VCaP (cell line): Measurements from ENCODE around the gene KRT82.

Experiments used
- H3K27ac ChIP-seq: fragments of 450-650 bp; 2 replicates; pipeline ENCODE4 v1.5.1; 2017
- CTCF ChIP-seq: fragments of 450-650 bp; conservative IDR thresholded peaks from 2 replicates; pipeline ENCODE4 v1.5.1; 2017; ENCODE audit warnings: mild to moderate bottlenecking, moderate library complexity

The KRT82 gene

DNA sequence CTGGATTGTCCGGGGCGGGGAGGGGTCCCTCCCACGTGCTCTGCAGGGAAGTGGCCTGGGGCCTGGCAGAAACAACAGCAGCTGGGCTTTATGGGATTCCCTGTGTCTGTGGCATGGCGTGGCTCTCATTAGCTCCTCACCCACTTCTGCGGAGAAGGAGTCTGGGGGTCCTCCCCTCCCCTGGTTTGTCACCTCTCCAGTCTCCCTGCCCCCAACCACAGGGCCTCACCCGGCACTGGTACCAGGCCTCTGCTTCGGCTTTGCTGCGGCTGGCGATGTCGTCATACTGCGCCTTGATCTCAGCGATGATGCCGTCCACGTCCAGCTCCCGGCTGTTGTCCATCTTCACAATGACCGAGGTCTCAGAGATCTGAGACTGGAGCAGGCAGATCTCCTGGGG is 6.4 kb downstream of the KRT82 start:
- H3K27ac ChIP-seq: no peak overlapping the region
- TF ChIP-seq CTCF: no peak

DNA sequence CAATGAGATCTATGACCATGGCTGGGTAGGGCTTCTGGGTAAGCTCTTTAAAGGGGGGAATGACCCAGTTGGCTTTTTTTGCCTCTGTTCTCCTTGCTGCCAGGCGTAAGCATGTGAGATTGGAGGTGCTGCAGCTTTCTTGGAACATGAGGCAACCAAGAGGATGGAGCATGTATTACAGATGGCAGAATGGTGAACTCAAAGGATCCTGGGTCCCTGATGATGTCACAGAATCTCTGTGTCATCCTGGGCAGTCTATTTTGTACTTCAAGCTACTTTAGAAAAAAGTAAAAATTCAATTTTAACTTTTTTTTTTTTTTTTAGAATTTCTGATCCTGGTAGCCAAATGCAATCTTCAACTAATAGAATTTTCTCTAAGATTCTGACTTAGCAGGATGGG is 8.0 kb downstream of the KRT82 start:
- no peak overlapping the region for H3K27ac ChIP-seq
- TF ChIP-seq CTCF: no peak

DNA sequence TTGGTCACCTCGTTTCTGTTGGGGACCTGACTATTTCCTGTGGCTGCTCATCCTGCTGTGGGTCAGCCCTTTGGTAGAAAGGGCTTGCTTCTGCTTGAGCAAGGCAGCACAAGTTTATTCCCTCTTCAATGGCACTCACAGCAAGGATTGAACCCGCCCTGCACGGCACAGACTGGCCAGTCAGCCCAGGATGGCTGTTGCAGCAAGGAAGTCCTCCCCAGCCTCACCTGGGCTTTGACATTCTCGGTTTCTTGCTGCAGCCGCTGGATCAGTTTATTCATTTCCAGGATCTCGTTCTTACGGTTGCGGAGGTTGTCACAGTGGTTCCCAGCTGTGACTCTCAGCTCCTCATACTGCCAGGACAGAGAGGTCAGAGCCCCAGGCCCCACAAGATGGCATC is 9.5 kb downstream of the KRT82 start:
- no peak for TF ChIP-seq CTCF
- no peak overlapping the region for H3K27ac ChIP-seq

DNA sequence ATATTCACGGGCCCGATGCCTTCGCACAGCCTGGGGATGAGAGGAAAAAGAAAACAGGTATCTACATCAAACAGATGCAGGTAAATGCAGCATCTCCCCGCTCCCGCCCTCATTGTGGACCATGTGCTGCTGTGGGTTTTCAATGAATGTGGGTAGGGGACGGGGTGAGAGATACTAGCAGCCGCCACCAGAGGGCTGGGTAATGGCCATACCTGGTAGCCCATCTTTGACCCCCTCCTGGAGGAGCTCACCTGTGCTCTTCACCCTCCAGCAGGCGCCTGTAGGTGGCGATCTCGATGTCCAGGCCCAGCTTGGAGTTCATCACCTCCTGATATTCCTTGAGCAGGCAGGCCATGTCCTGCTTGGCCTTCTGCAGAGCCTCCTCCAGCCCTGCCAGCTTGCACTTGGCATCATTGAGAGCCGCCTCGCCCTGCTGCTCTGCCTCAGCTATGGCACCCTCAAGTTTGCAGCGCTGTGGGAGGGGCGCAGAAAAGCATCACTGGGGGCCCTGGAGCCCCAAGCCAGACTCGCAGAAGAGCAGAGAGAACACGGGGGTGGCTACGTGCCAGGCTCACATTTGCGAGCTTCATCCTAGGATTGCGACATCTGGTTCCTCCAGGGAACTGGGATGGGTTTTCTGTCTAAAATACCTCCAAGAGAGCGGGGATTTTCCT is 10.2 kb downstream of the KRT82 start:
- TF ChIP-seq CTCF: peak; percentile 68
- no peak overlapping the region for H3K27ac ChIP-seq

- H3K27ac ChIP-seq: no peak overlapping the region
- no peak for TF ChIP-seq CTCF
Observed at GRCh38 chr12:52394836-52395405, 11.2 kb downstream of the KRT82 start.

DNA sequence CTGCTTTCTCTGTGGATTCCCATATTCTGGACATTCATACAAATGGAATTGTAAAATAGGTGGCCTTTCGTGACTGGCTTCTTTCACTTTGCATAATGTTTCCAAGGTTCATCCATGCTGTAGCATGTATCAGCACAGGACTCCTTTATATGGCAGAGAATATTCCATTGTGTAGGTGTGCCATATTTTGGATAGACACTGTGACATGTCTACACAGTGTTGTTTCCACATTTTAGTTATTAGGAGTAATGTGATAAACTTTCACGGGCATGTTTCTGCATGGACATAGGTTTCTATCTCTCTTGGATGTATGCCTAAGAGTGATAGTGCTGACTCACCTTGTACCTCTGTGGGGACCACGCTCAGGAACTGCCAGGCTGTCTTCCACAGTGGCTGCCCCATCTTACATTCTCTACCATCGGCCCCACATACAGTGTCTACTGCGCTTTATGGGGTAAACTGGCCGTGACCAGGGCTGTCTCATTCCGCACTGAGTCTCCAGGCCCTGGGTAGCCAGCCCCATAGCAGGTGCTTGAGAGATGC is 13.6 kb downstream of the KRT82 start:
- no peak for TF ChIP-seq CTCF
- H3K27ac ChIP-seq: no peak overlapping the region

- TF ChIP-seq CTCF: no peak
- no peak overlapping the region for H3K27ac ChIP-seq
Observed at GRCh38 chr12:52391618-52392002, 14.5 kb downstream of the KRT82 start.
